Measurements from ENCODE around the gene DIS3L2. TPM values are rescaled to one million over a fixed set of nuclear protein-coding genes. Genes with fewer than 3 reads are reported as not detected.
"Not testable (repeated sequence)": the region's sequence is repeated elsewhere in the genome, so short reads cannot be mapped to it uniquely, and the experiment has no call there.

Gene DIS3L2
- total RNA-seq, 4 donors from 2014 or later: 10.3 to 63.9 (median 29.7) TPM

GRCh38 chr2:232361646-232362045, 400.1 kb downstream of the DIS3L2 start:
- H3K27me3 ChIP-seq: no peaks in the 10 kb centered on the region
- H3K27ac ChIP-seq: no peak overlapping the region
- H3K4me1 ChIP-seq: no peaks in the 10 kb centered on the region
- H3K9me3 ChIP-seq: no peaks in the 10 kb centered on the region
- no peak for DNase-seq
- H3K36me3 ChIP-seq: no peaks in the 10 kb centered on the region
- intact Hi-C loops (cut with DNase I; ENCODE audit: low total_unique reads): no loop called here
- H3K4me3 ChIP-seq: no peak overlapping the region
- TF ChIP-seq CTCF (IDR thresholded peaks at IDR 0.05) (no peak), POLR2A (IDR thresholded peaks at IDR 0.05) (no peak)

DNA sequence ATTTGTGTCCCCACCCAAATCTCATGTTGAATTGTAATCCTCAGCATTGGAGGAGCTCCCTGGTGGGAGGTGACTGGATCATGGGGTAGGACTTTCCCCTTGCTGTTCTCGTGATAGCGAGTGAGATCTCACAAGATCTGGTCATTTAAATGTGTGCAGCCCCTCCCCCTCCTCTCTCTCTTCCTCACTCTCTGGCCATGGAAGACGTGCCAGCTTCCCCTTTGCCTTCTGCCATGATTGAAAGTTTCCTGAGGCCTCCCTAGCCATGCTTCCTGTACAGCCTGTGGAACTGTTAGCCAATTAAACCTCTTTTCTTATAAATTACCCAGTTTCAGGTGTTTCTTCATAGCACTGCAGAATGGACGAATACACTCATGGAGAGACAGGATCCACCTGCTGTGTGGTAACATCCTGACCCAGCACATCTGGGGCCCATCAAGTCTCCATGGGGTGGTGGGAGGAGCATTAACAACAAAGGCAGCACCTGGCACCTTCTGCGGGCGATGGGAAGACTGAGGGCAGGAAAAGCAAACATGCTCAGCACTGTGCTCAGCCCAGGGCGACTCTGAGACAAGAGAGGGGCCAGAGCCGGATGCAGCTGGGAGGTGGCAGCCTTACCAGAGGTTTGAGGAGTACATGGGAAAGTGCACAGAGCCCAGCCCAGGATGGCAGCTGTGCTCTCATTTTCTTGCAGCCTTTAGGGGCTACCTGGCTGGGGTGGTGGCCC, 400.8 kb downstream of the DIS3L2 start:
- no peaks in the 10 kb centered on the region for H3K27me3 ChIP-seq
- DNase-seq: no peak
- no peak overlapping the region for H3K27ac ChIP-seq
- H3K9me3 ChIP-seq: no peaks in the 10 kb centered on the region
- intact Hi-C loops (cut with DNase I; ENCODE audit: low total_unique reads): no loop called here
- no peaks in the 10 kb centered on the region for H3K36me3 ChIP-seq
- no peaks in the 10 kb centered on the region for H3K4me1 ChIP-seq
- TF ChIP-seq POLR2A (IDR thresholded peaks at IDR 0.05) (no peak), CTCF (IDR thresholded peaks at IDR 0.05) (no peak)
- no peak overlapping the region for H3K4me3 ChIP-seq

DNA sequence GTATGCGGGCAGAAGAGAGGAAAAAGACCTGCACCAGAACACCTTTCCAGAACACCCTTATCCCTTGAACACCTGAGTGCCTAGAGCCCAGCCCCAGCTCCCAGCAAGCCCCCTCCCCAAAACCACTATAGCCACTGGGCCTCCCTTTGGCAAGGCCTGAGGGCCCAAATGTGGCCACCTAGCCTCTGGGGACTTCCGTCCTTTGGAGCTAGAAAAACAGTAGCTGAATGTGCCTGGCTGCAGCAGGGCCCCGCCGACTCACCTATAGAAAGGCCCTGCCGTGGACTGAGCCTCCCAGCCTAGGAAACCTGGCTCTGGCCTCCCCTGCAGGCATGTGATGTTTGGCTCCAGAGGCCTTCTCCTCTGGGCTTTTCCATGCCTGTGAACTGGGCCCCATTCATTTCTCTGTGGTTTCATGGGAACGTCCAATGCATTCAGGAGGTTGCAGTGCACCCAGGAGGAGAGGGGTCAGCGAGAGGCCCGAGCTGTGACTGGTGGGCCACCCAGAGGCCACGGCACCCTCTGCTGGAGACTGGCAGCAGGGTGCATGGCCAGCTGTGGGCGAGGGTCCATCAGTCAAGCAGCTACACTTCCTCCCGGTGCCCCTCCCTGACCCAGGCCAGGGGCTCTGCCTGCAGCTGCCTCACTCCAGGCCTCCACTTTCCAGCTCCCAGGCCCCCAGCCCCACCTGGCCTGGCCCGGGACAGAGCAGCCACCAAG, 401.7 kb downstream of the DIS3L2 start:
- H3K4me3 ChIP-seq; intact Hi-C loops (cut with DNase I; ENCODE audit: low total_unique reads); H3K36me3 ChIP-seq; H3K9me3 ChIP-seq; H3K27me3 ChIP-seq; H3K27ac ChIP-seq; H3K4me1 ChIP-seq; DNase-seq: not testable (repeated sequence)

- no peak overlapping the region for H3K27ac ChIP-seq
- H3K4me3 ChIP-seq: no peak overlapping the region
- intact Hi-C loops (cut with DNase I; ENCODE audit: low total_unique reads): no loop called here
- no peaks in the 10 kb centered on the region for H3K27me3 ChIP-seq
- no peak for DNase-seq
- H3K4me1 ChIP-seq: no peaks in the 10 kb centered on the region
- H3K36me3 ChIP-seq: no peaks in the 10 kb centered on the region
- H3K9me3 ChIP-seq: no peaks in the 10 kb centered on the region
- no peak for TF ChIP-seq POLR2A (IDR thresholded peaks at IDR 0.05)
- TF ChIP-seq CTCF (IDR thresholded peaks at IDR 0.05): no peak
These were observed 402.5 kb downstream of the DIS3L2 start for GRCh38 chr2:232363784-232364615.

DNA sequence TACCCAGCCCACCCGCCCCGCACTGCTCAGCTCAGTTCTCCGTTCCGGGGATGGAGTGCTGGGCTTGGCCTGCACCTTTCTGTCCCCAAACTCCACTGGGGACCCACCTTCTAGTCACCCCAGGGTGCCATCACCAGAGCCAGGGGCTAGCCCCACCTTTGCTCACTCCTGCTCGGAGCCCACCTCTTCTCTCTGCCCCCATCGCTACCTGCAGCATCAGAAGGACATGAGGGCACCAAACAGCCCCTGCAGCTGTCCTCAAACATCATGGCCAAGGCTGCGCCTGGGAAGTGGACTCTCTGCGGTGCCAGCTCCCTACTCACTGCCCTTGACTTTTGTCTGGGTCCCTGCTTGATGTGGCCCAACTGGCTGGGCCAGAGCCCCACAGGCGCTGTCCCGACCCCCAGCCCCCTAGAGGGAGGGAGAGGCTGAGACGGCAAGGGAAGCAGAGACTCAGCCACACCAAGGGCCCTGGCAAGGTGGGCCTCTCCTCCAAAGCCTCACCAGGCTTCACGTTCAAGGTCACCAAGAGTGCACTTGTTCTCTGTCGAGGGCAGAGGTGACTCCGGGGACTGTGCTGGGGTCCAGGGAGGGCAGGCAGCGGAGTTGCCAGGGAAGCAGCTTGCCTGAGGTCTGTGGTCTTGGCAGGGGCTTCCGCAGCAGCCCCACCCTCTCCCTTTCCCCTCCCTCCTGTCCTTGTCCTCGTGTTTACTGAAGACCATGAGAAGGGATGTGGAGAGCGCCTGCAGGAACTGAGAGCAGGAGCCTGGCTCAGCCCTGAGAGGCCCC, 403.5 kb downstream of the DIS3L2 start:
- H3K9me3 ChIP-seq; H3K4me3 ChIP-seq; H3K4me1 ChIP-seq; H3K36me3 ChIP-seq; H3K27me3 ChIP-seq; H3K27ac ChIP-seq; DNase-seq; intact Hi-C loops (cut with DNase I; ENCODE audit: low total_unique reads): not testable (repeated sequence)

All from uterus (tissue), 4 donors.